Measurements from ENCODE around the gene NDC80. TPM values are rescaled to one million over a fixed set of nuclear protein-coding genes. Genes with fewer than 3 reads are reported as not detected.
A peak's percentile ranks its signal among the peaks of the same experiment; 100 is the strongest.

NDC80 gene
- total RNA-seq, 1 donor from 2014 or later, result 35.1 TPM

GRCh38 chr18:2612996-2613395 is 41.6 kb downstream of the NDC80 start:
- no peak for TF ChIP-seq CTCF (conservative IDR thresholded peaks at IDR 0.05; ENCODE audit: low read depth, low read length)
- DNase-seq (ENCODE audit: low read depth), result no peak
- no peak overlapping the region for H3K4me3 ChIP-seq (ENCODE audit: low read depth, low read length)

- DNase-seq (ENCODE audit: low read depth), result no peak
These were observed 46.1 kb downstream of the NDC80 start for GRCh38 chr18:2617401-2617998.

GRCh38 chr18:2618009-2618408 is 46.7 kb downstream of the NDC80 start:
- no peak for DNase-seq (ENCODE audit: low read depth)
- no peak for TF ChIP-seq CTCF (conservative IDR thresholded peaks at IDR 0.05; ENCODE audit: low read depth, low read length)
- H3K4me3 ChIP-seq (ENCODE audit: low read depth, low read length), result no peak overlapping the region

More at GRCh38 chr18:2617401-2617998, 46.1 kb downstream of the NDC80 start:
- no peak overlapping the region for H3K4me3 ChIP-seq (ENCODE audit: low read depth, low read length)
- TF ChIP-seq CTCF (conservative IDR thresholded peaks at IDR 0.05; ENCODE audit: low read depth, low read length), result no peak

GRCh38 chr18:2625217-2625616 is 53.9 kb downstream of the NDC80 start:
- no peak overlapping the region for H3K4me3 ChIP-seq (ENCODE audit: low read depth, low read length)
- no peak for DNase-seq (ENCODE audit: low read depth)
- no peak for TF ChIP-seq CTCF (conservative IDR thresholded peaks at IDR 0.05; ENCODE audit: low read depth, low read length)

GRCh38 chr18:2627821-2628276 is 56.5 kb downstream of the NDC80 start:
- DNase-seq (ENCODE audit: low read depth), result peak; percentile 41
- TF ChIP-seq CTCF (conservative IDR thresholded peaks at IDR 0.05; ENCODE audit: low read depth, low read length), result no peak
- no peak overlapping the region for H3K4me3 ChIP-seq (ENCODE audit: low read depth, low read length)

- DNase-seq (ENCODE audit: low read depth), result no peak
- TF ChIP-seq CTCF (conservative IDR thresholded peaks at IDR 0.05; ENCODE audit: low read depth, low read length), result no peak
- no peak overlapping the region for H3K4me3 ChIP-seq (ENCODE audit: low read depth, low read length)
These were observed 57.6 kb downstream of the NDC80 start for GRCh38 chr18:2629003-2629402.

GRCh38 chr18:2635586-2635985 is 64.2 kb downstream of the NDC80 start:
- no peak overlapping the region for H3K4me3 ChIP-seq (ENCODE audit: low read depth, low read length)
- no peak for TF ChIP-seq CTCF (conservative IDR thresholded peaks at IDR 0.05; ENCODE audit: low read depth, low read length)
- no peak for DNase-seq (ENCODE audit: low read depth)
